Activated T-cell treated with anti-CD3 and anti-CD28 coated beads, Interleukin-2, amount 50 U/mL, for 4 hours (primary cell): ENCODE results near the gene PIGQ. TPM values are rescaled to one million over a fixed set of nuclear protein-coding genes. Genes with fewer than 3 reads are reported as not detected.

Source experiments
- ATAC-seq, 2 donors: fragments of 200-7000 bp; cut with Tn5 transposase; one replicate each; pipeline ENCODE4 v1.10.0; 2021
- DNase-seq: peaks from one replicate; pipeline ENCODE4 v3.0.0-alpha.2; 2020
- H3K27me3 Mint-ChIP-seq: one replicate; pipeline ENCODE4 v1.8.0; 2021; ENCODE audit warnings: low read depth, mixed read lengths
- H3K36me3 Mint-ChIP-seq: one replicate; pipeline ENCODE4 v1.8.0; 2022; ENCODE audit warnings: mixed read lengths; ENCODE audit not compliant: insufficient read depth
- H3K4me1 Mint-ChIP-seq: one replicate; pipeline ENCODE4 v1.8.0; 2021; ENCODE audit warnings: low read depth, mixed read lengths
- H3K4me3 Mint-ChIP-seq: one replicate; pipeline ENCODE4 v1.8.0; 2021; ENCODE audit warnings: mild to moderate bottlenecking, moderate library complexity, mixed read lengths
- H3K9me3 Mint-ChIP-seq: one replicate; pipeline ENCODE4 v1.8.0; 2021; ENCODE audit warnings: mixed read lengths
- total RNA-seq, 3 donors: library from RNA; stranded (reverse); gene quantifications; one replicate each; pipeline ENCODE4 v1.2.1, GENCODE V29; 2021

The PIGQ gene
- total RNA-seq, 3 donors from 2014 or later, result 45.0 to 47.8 (median 46.1) TPM

GRCh38 chr16:543301-544164 lies 26.2 kb upstream of the PIGQ start:
- Mint-ChIP-seq H3K4me3 (no peak overlapping the region), H3K9me3 (no peaks in the 10 kb centered on the region), H3K27me3 (no peaks in the 10 kb centered on the region), H3K36me3 (peaks cover 5% of the 10 kb centered on the region), H3K4me1 (peaks cover 2% of the 10 kb centered on the region)
- ATAC-seq (no peak), DNase-seq (no peak)

- H3K4me1 Mint-ChIP-seq, result no peaks in the 10 kb centered on the region
- H3K27me3 Mint-ChIP-seq, result no peaks in the 10 kb centered on the region
- H3K9me3 Mint-ChIP-seq, result no peaks in the 10 kb centered on the region
- DNase-seq (no peak), ATAC-seq (no peak)
- H3K36me3 Mint-ChIP-seq, result peaks cover 1% of the 10 kb centered on the region
- no peak overlapping the region for H3K4me3 Mint-ChIP-seq
These were observed 25.3 kb upstream of the PIGQ start for GRCh38 chr16:544517-544916.

DNA sequence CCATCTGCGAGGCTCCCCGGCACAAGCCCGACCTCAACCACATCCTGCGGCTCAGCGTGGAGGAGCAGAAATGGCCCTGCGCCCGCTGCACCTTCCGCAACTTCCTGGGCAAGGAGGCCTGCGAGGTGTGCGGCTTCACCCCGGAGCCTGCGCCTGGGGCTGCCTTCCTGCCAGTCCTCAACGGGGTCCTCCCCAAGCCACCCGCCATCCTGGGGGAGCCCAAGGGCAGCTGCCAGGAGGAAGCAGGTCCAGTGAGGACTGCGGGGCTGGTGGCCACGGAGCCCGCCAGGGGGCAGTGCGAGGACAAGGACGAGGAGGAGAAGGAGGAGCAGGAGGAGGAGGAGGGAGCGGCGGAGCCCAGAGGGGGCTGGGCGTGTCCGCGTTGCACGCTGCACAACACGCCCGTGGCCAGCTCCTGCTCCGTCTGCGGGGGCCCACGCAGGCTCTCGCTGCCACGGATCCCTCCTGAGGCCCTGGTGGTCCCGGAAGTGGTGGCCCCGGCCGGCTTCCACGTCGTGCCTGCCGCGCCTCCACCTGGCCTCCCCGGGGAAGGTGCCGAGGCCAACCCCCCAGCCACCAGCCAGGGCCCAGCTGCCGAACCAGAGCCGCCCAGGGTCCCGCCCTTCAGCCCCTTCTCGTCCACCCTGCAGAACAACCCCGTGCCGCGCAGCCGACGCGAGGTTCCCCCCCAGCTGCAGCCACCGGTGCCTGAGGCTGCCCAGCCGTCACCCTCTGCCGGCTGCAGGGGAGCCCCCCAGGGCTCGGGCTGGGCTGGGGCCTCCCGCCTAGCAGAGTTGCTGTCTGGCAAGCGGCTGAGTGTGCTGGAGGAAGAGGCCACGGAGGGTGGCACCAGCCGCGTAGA lies 22.6 kb upstream of the PIGQ start:
- ATAC-seq (peak; percentile 58 to 68), DNase-seq (peak; percentile 48)
- Mint-ChIP-seq H3K9me3 (no peaks in the 10 kb centered on the region), H3K27me3 (no peaks in the 10 kb centered on the region), H3K4me1 (no peaks in the 10 kb centered on the region), H3K4me3 (no peak overlapping the region), H3K36me3 (peaks cover 1% of the 10 kb centered on the region)

GRCh38 chr16:548586-548985 lies 21.2 kb upstream of the PIGQ start:
- no peaks in the 10 kb centered on the region for H3K4me1 Mint-ChIP-seq
- no peak overlapping the region for H3K4me3 Mint-ChIP-seq
- peaks cover 1% of the 10 kb centered on the region for H3K36me3 Mint-ChIP-seq
- no peaks in the 10 kb centered on the region for H3K9me3 Mint-ChIP-seq
- no peaks in the 10 kb centered on the region for H3K27me3 Mint-ChIP-seq
- DNase-seq (no peak), ATAC-seq (no peak)

DNA sequence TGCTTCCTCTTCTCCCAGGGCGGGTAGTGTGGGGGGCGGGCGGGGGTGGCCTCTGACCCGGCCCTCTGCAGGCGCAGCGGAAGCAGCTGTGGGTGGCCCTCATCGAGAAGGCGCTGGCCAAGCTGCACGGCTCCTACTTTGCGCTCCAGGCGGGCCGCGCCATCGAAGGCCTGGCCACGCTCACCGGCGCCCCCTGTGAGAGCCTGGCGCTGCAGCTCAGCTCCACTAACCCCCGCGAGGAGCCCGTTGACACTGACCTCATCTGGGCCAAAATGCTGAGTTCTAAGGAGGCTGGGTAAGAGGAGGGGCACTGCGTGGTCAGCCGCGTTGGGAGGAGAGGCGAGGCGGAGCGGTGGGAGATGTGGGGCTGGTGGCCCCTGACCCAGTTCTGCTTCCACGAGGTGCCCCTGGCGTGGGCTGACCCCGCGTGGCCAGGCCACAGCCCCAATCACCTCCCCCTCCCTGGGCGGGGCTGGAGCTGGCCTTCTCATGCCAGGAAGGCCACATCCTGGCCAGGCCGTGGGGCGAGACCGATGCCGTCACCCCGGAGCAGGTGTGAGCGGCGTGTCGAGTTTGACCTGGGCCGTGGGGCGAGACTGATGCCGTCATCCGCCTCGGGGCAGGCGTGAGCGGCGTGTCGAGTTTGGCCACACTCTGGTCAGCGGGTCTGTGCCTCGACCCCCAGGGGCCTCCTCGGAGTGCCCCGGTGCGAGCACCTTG lies 20.1 kb upstream of the PIGQ start:
- no peak for ATAC-seq
- H3K27me3 Mint-ChIP-seq, result no peaks in the 10 kb centered on the region
- H3K4me1 Mint-ChIP-seq, result no peaks in the 10 kb centered on the region
- no peak for DNase-seq
- H3K4me3 Mint-ChIP-seq, result no peak overlapping the region
- no peaks in the 10 kb centered on the region for H3K9me3 Mint-ChIP-seq
- peaks cover 1% of the 10 kb centered on the region for H3K36me3 Mint-ChIP-seq

DNA sequence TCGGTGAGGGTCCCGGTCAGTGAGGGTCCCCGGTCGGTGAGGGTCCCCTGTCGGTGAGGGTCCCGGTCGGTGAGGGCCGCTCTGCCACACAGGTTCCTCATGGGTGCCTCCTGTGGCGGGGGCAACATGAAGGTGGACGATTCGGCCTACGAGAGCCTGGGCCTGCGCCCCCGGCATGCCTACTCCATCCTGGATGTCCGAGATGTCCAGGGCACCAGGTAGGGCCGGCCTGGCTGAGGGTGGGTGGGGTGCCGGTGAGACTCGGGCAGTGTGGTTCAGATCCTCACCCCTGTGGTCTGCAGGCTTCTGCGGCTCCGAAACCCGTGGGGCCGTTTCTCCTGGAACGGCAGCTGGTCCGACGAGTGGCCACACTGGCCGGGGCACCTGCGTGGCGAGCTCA lies 18.6 kb upstream of the PIGQ start:
- Mint-ChIP-seq H3K9me3 (no peaks in the 10 kb centered on the region), H3K4me1 (no peaks in the 10 kb centered on the region), H3K4me3 (no peak overlapping the region), H3K36me3 (no peaks in the 10 kb centered on the region), H3K27me3 (no peaks in the 10 kb centered on the region)
- ATAC-seq, result no peak
- no peak for DNase-seq

DNA sequence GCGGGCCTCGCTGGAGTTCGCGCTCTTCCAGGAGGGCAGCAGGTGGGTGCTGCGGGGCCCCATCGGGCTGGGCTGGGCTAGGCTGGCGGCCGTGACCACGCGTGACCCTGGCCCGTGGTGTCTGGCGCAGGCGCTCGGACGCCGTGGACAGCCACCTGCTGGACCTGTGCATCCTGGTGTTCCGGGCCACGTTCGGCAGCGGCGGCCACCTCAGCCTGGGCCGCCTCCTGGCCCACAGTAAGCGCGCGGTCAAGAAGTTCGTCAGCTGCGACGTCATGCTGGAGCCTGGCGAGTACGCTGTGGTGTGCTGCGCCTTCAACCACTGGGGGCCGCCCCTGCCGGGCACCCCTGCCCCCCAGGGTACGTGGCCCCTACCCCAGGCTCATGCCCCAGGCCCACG lies 17.6 kb upstream of the PIGQ start:
- no peak overlapping the region for H3K4me3 Mint-ChIP-seq
- H3K4me1 Mint-ChIP-seq, result no peaks in the 10 kb centered on the region
- H3K36me3 Mint-ChIP-seq, result no peaks in the 10 kb centered on the region
- H3K9me3 Mint-ChIP-seq, result no peaks in the 10 kb centered on the region
- H3K27me3 Mint-ChIP-seq, result no peaks in the 10 kb centered on the region
- DNase-seq (no peak), ATAC-seq (no peak)

GRCh38 chr16:553601-554296 lies 16.0 kb upstream of the PIGQ start:
- Mint-ChIP-seq H3K4me3 (no peak overlapping the region), H3K9me3 (no peaks in the 10 kb centered on the region), H3K27me3 (peaks cover 10% of the 10 kb centered on the region), H3K36me3 (no peaks in the 10 kb centered on the region), H3K4me1 (no peaks in the 10 kb centered on the region)
- ATAC-seq (no peak), DNase-seq (no peak)

GRCh38 chr16:554297-554621 lies 15.5 kb upstream of the PIGQ start:
- DNase-seq (no peak), ATAC-seq (no peak)
- no peaks in the 10 kb centered on the region for H3K36me3 Mint-ChIP-seq
- no peak overlapping the region for H3K4me3 Mint-ChIP-seq
- no peaks in the 10 kb centered on the region for H3K9me3 Mint-ChIP-seq
- H3K4me1 Mint-ChIP-seq, result no peaks in the 10 kb centered on the region
- H3K27me3 Mint-ChIP-seq, result peaks cover 12% of the 10 kb centered on the region

- H3K4me3 Mint-ChIP-seq, result no peak overlapping the region
- no peaks in the 10 kb centered on the region for H3K36me3 Mint-ChIP-seq
- DNase-seq (no peak), ATAC-seq (no peak)
- peaks cover 16% of the 10 kb centered on the region for H3K27me3 Mint-ChIP-seq
- H3K9me3 Mint-ChIP-seq, result no peaks in the 10 kb centered on the region
- H3K4me1 Mint-ChIP-seq, result no peaks in the 10 kb centered on the region
These were observed 15.0 kb upstream of the PIGQ start for GRCh38 chr16:554640-555365.

- no peaks in the 10 kb centered on the region for H3K4me1 Mint-ChIP-seq
- no peak for DNase-seq
These were observed 14.0 kb upstream of the PIGQ start for GRCh38 chr16:555528-556473.

GRCh38 chr16:556474-557173 lies 13.1 kb upstream of the PIGQ start:
- Mint-ChIP-seq H3K9me3 (no peaks in the 10 kb centered on the region), H3K4me1 (no peaks in the 10 kb centered on the region), H3K4me3 (no peak overlapping the region), H3K36me3 (no peaks in the 10 kb centered on the region), H3K27me3 (peaks cover 18% of the 10 kb centered on the region)
- DNase-seq (no peak), ATAC-seq (no peak)

More at GRCh38 chr16:555528-556473, 14.0 kb upstream of the PIGQ start:
- Mint-ChIP-seq H3K4me3 (no peak overlapping the region), H3K27me3 (peaks cover 16% of the 10 kb centered on the region), H3K36me3 (no peaks in the 10 kb centered on the region), H3K9me3 (no peaks in the 10 kb centered on the region)
- ATAC-seq, result no peak
